DOHH2 (cell line): Measurements from ENCODE around the gene SOX5.

Experiments
- EZH2phosphoT487 ChIP-seq: fragments of 200-600 bp; sonication (generic); IDR thresholded peaks from 2 replicates; pipeline ENCODE4 v1.6.1; 2017; ENCODE audit warnings: borderline replicate concordance, mild to moderate bottlenecking, antibody characterized with exemption, low read length, moderate library complexity, mixed read lengths
- TF ChIP-seq, protein P1 (sequence below): fragments of 200-600 bp; sonication (generic); IDR thresholded peaks from one replicate; pipeline ENCODE4 v1.5.1; 2014; ENCODE audit warnings: antibody characterized with exemption, mild to moderate bottlenecking, low read depth, low read length; ENCODE audit not compliant: poor library complexity, severe bottlenecking

DNA sequence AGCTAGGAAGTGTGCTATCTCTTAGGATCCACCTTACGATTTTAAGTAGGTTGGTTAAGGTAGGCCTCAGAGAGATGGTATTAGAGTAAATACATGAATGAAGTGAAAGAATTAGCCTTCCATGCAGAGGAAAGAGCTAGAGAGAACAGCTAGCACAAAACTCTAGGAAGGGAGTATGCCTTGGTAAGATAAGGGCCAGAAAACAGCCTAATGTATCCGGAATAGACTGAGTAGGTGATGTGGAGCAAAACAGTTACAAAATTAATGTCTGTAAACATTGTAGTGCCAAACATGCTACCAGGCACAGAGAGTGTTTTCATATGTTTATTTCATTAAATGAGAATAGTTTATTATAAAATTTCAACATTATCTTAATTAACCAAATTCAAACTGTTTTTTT, 315.1 kb downstream of the SOX5 start:
- TF ChIP-seq, protein P1, sequence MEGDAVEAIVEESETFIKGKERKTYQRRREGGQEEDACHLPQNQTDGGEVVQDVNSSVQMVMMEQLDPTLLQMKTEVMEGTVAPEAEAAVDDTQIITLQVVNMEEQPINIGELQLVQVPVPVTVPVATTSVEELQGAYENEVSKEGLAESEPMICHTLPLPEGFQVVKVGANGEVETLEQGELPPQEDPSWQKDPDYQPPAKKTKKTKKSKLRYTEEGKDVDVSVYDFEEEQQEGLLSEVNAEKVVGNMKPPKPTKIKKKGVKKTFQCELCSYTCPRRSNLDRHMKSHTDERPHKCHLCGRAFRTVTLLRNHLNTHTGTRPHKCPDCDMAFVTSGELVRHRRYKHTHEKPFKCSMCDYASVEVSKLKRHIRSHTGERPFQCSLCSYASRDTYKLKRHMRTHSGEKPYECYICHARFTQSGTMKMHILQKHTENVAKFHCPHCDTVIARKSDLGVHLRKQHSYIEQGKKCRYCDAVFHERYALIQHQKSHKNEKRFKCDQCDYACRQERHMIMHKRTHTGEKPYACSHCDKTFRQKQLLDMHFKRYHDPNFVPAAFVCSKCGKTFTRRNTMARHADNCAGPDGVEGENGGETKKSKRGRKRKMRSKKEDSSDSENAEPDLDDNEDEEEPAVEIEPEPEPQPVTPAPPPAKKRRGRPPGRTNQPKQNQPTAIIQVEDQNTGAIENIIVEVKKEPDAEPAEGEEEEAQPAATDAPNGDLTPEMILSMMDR = no peak
- no peak for TF ChIP-seq EZH2phosphoT487
